HG03045 (cell line): ENCODE measurements around the gene ACP1.
"Not testable (repeated sequence)": the region's sequence is repeated elsewhere in the genome, so short reads cannot be mapped to it uniquely, and the experiment has no call there.

Source experiments
- ATAC-seq: cut with Tn5 transposase; IDR thresholded peaks from one replicate; pipeline ENCODE4 v1.9.1; 2021; ENCODE audit warnings: mild to moderate bottlenecking, moderate library complexity; ENCODE audit not compliant: unreplicated experiment

Gene ACP1

DNA sequence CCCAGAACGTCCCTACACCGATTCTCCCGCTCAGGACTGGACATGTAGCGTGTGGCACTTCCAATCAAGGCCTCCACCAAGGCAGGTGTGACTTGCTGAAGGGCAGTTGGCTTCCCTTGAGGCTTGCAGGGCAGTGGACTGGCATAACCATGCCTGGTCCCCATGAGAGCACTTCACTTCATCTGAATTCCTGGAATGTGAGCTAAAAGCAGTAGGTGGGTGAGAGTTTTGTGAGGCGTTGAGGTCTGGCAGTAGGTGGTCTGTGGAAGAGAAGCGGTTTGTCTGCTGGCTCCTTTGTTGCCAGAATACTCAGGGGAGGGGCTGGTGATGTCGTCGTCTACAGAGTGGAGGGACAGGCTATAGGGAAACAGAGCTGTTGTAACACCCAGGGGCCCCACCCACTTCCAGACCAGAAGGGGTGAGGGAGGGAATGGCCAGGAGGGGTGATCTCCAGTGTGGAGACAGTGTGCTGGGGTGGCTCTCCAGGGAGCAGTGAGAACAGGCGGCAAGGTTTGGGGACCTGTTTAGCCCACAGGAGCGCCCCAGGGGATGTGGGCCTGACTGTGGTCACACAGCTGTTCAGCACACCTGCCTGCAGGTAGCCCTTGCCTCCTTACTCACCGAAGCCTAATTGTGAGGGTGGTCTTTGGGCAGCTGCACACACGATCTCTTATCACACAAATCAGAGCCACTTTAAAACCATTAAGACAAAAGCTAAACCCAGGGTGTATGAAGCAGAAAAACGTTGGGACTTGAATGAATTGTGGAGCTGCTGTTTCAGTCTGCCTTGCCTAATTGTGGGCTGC, 44.6 kb downstream of the ACP1 start:
- no peak for ATAC-seq

- ATAC-seq: no peak
These were observed 45.3 kb downstream of the ACP1 start for GRCh38 chr2:309954-310510.

DNA sequence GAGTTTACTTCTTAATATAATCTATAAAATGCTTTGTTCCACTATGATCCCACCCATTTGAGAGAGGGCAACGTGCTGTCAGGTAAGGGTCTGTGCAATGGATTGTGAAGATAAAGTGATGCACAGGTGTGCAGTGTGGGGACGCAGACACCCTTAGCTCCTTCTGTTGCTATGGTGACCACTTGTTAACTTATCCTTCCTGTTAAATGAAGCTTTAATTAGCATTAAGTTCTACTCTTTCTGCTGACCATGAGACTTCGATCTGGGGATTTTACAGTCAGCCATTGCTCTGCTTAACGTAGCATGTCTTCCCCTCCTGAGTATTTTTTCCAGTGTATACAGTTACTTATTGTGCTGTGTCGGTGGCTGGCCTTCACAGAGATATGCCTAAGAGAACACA, 46.2 kb downstream of the ACP1 start:
- ATAC-seq: no peak

DNA sequence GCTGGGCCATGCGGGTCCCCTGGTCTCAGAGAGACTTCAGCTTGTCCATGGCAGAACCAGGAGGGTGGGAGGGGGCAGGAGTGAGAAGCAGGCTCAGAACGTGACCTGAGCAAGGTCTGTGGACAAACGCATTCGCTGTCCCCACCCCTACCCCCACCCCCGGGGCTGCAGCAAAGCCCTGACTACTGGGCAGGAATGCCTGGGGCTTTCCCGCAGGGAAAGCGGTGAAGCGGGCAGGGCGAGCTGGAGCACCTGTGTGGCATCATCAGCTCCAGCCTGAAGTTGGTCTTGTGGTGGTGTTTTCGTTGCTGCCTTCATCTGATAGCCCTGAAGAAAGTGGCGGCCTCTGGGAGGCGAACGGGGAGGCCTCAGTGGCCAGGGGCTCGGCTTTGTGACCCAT, 49.2 kb downstream of the ACP1 start:
- ATAC-seq: no peak

- no peak for ATAC-seq
These were observed 50.0 kb downstream of the ACP1 start for GRCh38 chr2:314561-315336.

- not testable (repeated sequence) for ATAC-seq
These were observed 51.2 kb downstream of the ACP1 start for GRCh38 chr2:315925-316324.

DNA sequence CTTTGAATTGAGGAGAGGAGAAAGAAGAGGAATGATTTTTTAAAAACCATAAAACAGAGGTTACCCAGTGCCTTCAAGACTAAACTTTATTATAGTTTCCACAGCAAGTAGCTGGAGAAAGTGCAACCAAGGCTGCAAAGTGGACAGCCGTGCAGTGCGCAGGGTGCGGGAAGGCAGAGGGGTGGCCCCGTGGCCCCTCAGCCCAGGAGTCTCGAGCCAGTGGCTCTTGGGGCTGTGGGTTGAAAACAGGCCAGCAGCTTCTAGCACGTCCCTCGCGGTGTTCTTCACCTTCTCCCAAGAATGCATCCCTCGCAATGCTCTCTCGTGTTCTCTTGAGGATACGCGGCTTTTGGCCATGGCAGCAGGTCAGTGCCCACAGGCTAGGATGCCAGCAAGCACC, 51.6 kb downstream of the ACP1 start:
- ATAC-seq: no peak

DNA sequence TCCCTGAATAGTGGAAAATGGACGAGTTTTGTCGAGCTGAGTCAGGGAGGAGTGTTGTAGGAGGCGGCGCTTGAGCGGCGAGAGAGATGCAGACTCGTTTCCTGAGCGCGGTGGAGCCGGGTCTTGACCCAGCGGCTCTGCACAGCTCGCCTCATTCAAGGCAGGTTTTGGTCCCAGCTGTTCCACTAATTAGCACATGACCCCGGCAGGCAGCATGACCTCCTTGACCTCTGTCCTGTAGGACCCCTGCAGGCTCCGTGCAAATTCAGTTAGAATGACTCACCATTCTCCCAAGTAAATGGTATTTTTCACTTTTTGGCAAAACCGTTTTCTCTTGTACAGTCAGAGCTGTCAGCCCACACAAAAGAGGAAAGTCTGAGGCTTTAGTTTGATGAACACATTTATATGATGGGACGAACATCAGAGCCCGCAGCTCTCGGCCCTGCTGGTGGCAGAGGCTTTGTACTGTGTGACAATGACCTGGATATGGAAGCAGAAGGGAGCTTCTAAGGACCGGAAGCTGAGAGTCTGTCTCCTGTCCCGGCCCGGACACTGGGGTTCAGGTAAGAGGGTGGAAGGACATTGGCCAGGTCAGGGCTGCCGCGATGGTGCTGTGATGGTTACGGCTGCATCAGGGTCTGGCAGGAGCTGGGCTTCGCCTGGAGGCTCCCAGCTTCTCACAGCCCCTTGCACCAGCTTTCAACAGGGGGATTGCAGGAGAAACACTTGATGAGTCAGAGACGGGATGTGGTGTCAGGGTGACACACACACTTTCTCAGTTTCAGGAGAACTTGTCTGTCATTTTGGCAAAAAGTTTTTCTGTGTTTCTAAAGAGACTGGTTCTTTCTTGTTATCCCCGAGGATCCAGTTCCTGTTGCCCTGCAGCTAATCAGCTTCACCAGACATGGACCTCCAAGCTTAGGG, 53.0 kb downstream of the ACP1 start:
- ATAC-seq: no peak

DNA sequence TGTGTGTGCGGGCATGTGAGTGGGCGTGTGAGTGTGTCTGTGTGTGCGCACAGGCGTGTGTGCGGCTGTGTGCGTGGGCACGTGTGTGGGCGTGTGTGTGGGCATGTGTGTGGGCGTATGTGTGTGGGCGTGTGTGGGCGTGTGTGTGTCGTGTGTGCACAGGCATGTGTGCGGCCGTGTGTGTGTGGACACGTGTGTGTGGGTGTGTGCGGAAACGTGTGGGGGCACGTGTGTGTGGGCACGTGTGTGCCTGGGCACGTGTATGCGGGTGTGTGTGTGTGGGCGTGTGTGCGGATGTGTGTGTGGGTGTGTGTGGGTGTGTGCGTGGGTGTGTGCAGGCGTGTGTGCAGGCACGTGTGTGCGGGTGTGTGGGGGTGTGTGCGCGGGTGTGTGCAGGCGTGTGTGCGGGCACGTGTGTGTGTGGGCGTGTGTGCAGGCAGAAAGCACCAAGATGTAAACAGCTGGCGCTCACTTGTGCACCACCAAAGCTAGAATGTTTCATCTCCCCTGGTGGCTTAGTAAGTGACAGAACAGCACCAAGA, 54.4 kb downstream of the ACP1 start:
- no peak for ATAC-seq

- ATAC-seq: no peak
These were observed 55.8 kb downstream of the ACP1 start for GRCh38 chr2:320561-320960.

GRCh38 chr2:322326-322725, 57.6 kb downstream of the ACP1 start:
- no peak for ATAC-seq

GRCh38 chr2:323035-323434, 58.3 kb downstream of the ACP1 start:
- ATAC-seq: no peak
